Measurements from ENCODE around the gene PATJ. TPM values are rescaled to one million over a fixed set of nuclear protein-coding genes. Genes with fewer than 3 reads are reported as not detected.

The PATJ gene
- total and polyA plus RNA-seq, 2 experiments from 2014 or later, result 35.3 to 68.4 TPM

Small RNAs within 50 kb of the gene (microRNA-seq; reads per million reads assigned to microRNA genes)
- not detected for gene MIR3116-1
- not detected for gene MIR3116-2

Small RNAs within 50 kb of the gene (small RNA-seq; reads per million reads assigned to genes)
- not detected for gene LAMTOR5P1 (ENCODE audit: low replicate concordance)
- gene MIR3116-1 (ENCODE audit: low replicate concordance), result not detected
- not detected for gene RN7SL180P (ENCODE audit: low replicate concordance)
- not detected for gene RNU6-1177P (ENCODE audit: low replicate concordance)
- not detected for gene RNU6-414P (ENCODE audit: low replicate concordance)

Other genes with a start within 250 kb of the PATJ start
- gene TM2D1, start 17.3 kb upstream of the PATJ start, total RNA-seq (2014; rRNA removed; shearing (Covaris generic)), result 35.5 and 47.5 TPM in 2 replicates
- 44.4 and 46.7 TPM in 2 replicates for gene TM2D1, start 17.3 kb upstream of the PATJ start, polyA plus RNA-seq (2016; fragmentation: Nextera tagmentation; extraction: Ambion mirVana)